ENCODE measurements around the gene ADAMTSL1.
A peak's percentile ranks its signal among the peaks of the same experiment; 100 is the strongest.

Gene ADAMTSL1

GRCh38 chr9:18893046-18893445 lies 419.1 kb downstream of the ADAMTSL1 start:
- Histone ChIP-seq H3K4me3 (ENCODE audit: low read length) (no peak overlapping the region), H3K9me3 (replicated peaks; ENCODE audit: low read length) (no peaks in the 10 kb centered on the region), H3K27me3 (ENCODE audit: control insufficient read depth, insufficient read depth, low read length) (no peaks in the 10 kb centered on the region), H3K4me1 (ENCODE audit: control insufficient read depth, insufficient read depth, low read length) (peaks cover 15% of the 10 kb centered on the region), H3K36me3 (ENCODE audit: insufficient read depth, low read length) (peaks cover 81% of the 10 kb centered on the region), H3K4me2 (ENCODE audit: low read length) (no peak overlapping the region), H3K9ac (ENCODE audit: low read depth, low read length) (no peak overlapping the region)

DNA sequence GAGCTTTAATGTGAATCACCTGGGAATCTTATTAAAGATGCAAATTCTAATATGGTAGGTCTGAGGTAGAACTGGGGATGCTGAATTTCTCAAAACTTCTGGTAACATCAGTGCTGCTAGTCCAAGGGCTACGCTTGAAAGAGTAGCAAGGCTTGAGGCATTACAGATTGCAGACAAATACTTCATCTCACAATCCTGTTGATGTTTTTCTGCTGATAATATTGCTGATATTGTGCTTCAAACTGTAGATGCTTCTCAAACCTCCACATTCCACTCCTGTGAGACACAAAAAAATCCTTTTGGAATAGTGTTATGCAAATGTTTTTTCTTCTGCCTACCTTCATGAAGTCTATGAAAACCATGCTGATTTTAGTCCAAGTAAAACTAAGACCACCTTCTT lies 419.5 kb downstream of the ADAMTSL1 start:
- Histone ChIP-seq H3K27me3 (ENCODE audit: control insufficient read depth, insufficient read depth, low read length) (no peaks in the 10 kb centered on the region), H3K4me2 (ENCODE audit: low read length) (no peak overlapping the region), H3K36me3 (ENCODE audit: insufficient read depth, low read length) (peaks cover 80% of the 10 kb centered on the region), H3K4me1 (ENCODE audit: control insufficient read depth, insufficient read depth, low read length) (peaks cover 15% of the 10 kb centered on the region), H3K9me3 (replicated peaks; ENCODE audit: low read length) (no peaks in the 10 kb centered on the region), H3K4me3 (ENCODE audit: low read length) (no peak overlapping the region), H3K9ac (ENCODE audit: low read depth, low read length) (no peak overlapping the region)

GRCh38 chr9:18896004-18896403 lies 422.1 kb downstream of the ADAMTSL1 start:
- Histone ChIP-seq H3K9ac (ENCODE audit: low read depth, low read length) (no peak overlapping the region), H3K9me3 (replicated peaks; ENCODE audit: low read length) (no peaks in the 10 kb centered on the region), H3K4me2 (ENCODE audit: low read length) (no peak overlapping the region), H3K27me3 (ENCODE audit: control insufficient read depth, insufficient read depth, low read length) (no peaks in the 10 kb centered on the region), H3K36me3 (ENCODE audit: insufficient read depth, low read length) (peaks cover 68% of the 10 kb centered on the region), H3K4me3 (ENCODE audit: low read length) (no peak overlapping the region), H3K4me1 (ENCODE audit: control insufficient read depth, insufficient read depth, low read length) (peaks cover under 1% of the 10 kb centered on the region)

DNA sequence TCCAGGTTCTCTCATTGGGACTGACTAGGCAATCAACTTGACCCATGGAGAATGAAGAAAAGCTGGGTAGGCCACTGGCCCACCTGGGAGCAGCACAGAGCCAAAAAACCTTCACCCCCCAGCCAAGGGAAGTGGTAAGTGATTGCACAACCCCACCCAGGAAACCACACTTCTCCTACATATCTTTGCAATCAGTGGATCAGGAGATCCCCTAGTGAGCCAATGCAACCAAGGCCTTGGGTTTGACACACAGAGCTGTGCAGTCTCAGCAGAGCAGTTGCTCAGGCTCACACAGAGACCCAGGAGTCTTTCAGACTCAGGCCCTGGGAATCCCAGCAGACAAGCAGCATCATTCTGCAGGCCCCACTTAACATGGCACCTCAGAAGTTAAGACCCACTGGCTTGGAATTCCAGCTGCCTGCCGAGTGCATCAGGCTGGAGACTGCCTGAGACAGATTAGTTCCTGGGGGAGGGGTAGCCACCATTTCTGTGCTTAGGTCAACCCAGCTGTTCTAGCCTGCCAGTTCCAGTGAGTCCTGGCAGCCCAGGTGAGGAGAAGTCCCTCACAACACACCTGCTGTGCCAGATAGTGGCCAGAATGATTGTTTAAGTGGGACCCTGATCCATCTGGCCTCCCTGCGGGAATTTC lies 422.7 kb downstream of the ADAMTSL1 start:
- H3K9me3 ChIP-seq (replicated peaks; ENCODE audit: low read length) = no peaks in the 10 kb centered on the region
- H3K4me2 ChIP-seq (ENCODE audit: low read length) = no peak overlapping the region
- no peaks in the 10 kb centered on the region for H3K4me1 ChIP-seq (ENCODE audit: control insufficient read depth, insufficient read depth, low read length)
- H3K27me3 ChIP-seq (ENCODE audit: control insufficient read depth, insufficient read depth, low read length) = no peaks in the 10 kb centered on the region
- H3K4me3 ChIP-seq (ENCODE audit: low read length) = no peak overlapping the region
- no peak overlapping the region for H3K9ac ChIP-seq (ENCODE audit: low read depth, low read length)
- peaks cover 64% of the 10 kb centered on the region for H3K36me3 ChIP-seq (ENCODE audit: insufficient read depth, low read length)

DNA sequence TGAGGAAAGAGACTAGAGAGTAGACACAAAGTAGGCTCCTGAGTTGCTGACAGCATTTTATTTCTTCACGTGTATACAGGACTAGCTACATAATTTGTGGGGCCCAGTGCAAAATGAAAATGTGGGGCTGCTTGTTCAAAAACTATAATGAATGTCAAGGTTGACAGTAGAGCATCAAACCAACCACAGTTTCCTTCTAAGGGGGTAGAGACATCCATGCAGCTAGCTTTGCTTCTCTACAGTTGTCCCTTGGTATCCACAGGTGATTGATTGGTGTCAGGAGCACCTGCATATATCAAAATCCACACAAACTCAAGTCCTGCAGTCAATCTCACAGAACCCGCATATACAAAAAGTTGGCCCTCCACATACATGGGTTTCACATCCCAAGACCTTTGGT lies 429.5 kb downstream of the ADAMTSL1 start:
- no peak overlapping the region for H3K4me3 ChIP-seq (ENCODE audit: low read length)
- H3K9me3 ChIP-seq (replicated peaks; ENCODE audit: low read length) = no peaks in the 10 kb centered on the region
- H3K27me3 ChIP-seq (ENCODE audit: control insufficient read depth, insufficient read depth, low read length) = no peaks in the 10 kb centered on the region
- no peak overlapping the region for H3K9ac ChIP-seq (ENCODE audit: low read depth, low read length)
- H3K4me1 ChIP-seq (ENCODE audit: control insufficient read depth, insufficient read depth, low read length) = peaks cover 30% of the 10 kb centered on the region
- peaks cover 30% of the 10 kb centered on the region for H3K36me3 ChIP-seq (ENCODE audit: insufficient read depth, low read length)
- no peak overlapping the region for H3K4me2 ChIP-seq (ENCODE audit: low read length)

DNA sequence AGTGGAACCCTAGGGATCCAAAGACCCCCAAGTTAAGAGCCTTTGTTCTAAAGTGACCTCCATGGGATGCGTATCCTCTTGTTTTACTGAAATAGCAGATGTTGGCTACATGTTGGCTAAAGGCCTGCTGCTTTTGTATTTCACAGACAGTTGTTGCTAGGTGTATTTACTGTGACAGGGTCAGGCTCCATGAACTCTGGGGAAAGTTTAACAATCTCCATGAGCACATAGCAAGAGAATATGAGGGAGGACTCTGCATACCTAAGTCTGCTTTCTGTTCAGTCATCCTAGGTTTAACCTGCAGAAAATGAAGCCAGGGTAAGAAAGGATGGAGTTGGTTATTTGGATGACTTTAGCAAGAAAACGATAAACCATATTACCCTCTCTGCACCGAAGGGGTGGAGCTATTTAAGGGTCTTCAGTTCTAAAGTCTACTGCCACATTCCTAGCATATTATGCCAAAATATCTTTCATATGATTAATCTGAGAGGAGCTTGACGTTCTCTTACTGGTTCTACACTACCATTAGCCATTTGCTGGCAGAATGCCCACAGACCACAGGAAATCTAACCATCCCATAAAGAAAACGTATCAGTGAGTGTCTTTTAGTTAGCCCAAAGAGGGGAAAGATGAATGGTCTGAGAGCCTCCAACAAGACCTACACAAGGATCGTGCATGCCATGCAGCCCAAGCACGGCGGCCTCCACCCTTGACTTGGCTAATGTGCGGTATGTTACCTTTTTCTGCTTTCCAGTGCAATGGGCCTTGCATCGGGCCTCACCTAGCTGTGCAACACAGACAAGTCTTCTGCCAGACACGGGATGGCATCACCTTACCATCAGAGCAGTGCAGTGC lies 431.3 kb downstream of the ADAMTSL1 start:
- peak overlapping the region; percentile 7 for H3K4me3 ChIP-seq (ENCODE audit: low read length)
- peak overlapping the region; percentile 19 for H3K4me2 ChIP-seq (ENCODE audit: low read length)
- H3K9ac ChIP-seq (ENCODE audit: low read depth, low read length) = no peak overlapping the region
- peaks cover 43% of the 10 kb centered on the region for H3K36me3 ChIP-seq (ENCODE audit: insufficient read depth, low read length)
- no peaks in the 10 kb centered on the region for H3K27me3 ChIP-seq (ENCODE audit: control insufficient read depth, insufficient read depth, low read length)
- H3K4me1 ChIP-seq (ENCODE audit: control insufficient read depth, insufficient read depth, low read length) = peaks cover 30% of the 10 kb centered on the region
- no peaks in the 10 kb centered on the region for H3K9me3 ChIP-seq (replicated peaks; ENCODE audit: low read length)

- Histone ChIP-seq H3K9ac (ENCODE audit: low read depth, low read length) (no peak overlapping the region), H3K4me3 (ENCODE audit: low read length) (no peak overlapping the region), H3K36me3 (ENCODE audit: insufficient read depth, low read length) (peaks cover 51% of the 10 kb centered on the region), H3K4me1 (ENCODE audit: control insufficient read depth, insufficient read depth, low read length) (peaks cover 30% of the 10 kb centered on the region), H3K4me2 (ENCODE audit: low read length) (peak overlapping the region; percentile 19), H3K27me3 (ENCODE audit: control insufficient read depth, insufficient read depth, low read length) (no peaks in the 10 kb centered on the region), H3K9me3 (replicated peaks; ENCODE audit: low read length) (no peaks in the 10 kb centered on the region)
Observed at GRCh38 chr9:18905883-18906629, 432.1 kb downstream of the ADAMTSL1 start.

DNA sequence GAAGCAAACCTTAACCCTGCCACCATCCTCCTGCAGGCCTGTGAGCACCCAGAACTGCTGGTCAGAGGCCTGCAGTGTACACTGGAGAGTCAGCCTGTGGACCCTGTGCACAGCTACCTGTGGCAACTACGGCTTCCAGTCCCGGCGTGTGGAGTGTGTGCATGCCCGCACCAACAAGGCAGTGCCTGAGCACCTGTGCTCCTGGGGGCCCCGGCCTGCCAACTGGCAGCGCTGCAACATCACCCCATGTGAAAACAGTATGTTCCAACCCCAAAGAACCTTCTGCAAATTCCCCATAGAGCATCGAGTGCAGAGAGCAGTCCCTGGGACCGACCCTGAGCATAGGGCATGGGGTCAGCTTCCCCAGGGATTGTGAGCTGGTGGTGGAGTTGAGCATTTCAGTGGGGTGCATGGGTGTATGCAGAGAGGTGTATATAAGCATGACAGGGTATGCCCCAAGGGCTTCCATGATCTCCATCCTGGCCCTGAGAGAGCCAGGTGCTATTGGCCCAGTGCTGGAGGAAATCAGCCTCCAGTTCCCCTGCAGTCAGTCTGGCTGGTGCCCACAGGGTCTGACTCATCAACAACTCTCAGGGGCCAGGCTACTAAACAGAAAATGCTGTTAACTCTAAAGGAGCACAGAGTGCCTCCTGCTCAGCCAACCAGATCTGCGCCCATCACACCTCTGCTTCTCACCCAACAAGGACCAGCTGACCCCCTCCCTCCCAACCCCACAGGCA lies 432.9 kb downstream of the ADAMTSL1 start:
- no peaks in the 10 kb centered on the region for H3K27me3 ChIP-seq (ENCODE audit: control insufficient read depth, insufficient read depth, low read length)
- peaks cover 30% of the 10 kb centered on the region for H3K4me1 ChIP-seq (ENCODE audit: control insufficient read depth, insufficient read depth, low read length)
- H3K4me2 ChIP-seq (ENCODE audit: low read length) = no peak overlapping the region
- no peak overlapping the region for H3K9ac ChIP-seq (ENCODE audit: low read depth, low read length)
- H3K36me3 ChIP-seq (ENCODE audit: insufficient read depth, low read length) = peaks cover 55% of the 10 kb centered on the region
- H3K9me3 ChIP-seq (replicated peaks; ENCODE audit: low read length) = no peaks in the 10 kb centered on the region
- H3K4me3 ChIP-seq (ENCODE audit: low read length) = no peak overlapping the region

DNA sequence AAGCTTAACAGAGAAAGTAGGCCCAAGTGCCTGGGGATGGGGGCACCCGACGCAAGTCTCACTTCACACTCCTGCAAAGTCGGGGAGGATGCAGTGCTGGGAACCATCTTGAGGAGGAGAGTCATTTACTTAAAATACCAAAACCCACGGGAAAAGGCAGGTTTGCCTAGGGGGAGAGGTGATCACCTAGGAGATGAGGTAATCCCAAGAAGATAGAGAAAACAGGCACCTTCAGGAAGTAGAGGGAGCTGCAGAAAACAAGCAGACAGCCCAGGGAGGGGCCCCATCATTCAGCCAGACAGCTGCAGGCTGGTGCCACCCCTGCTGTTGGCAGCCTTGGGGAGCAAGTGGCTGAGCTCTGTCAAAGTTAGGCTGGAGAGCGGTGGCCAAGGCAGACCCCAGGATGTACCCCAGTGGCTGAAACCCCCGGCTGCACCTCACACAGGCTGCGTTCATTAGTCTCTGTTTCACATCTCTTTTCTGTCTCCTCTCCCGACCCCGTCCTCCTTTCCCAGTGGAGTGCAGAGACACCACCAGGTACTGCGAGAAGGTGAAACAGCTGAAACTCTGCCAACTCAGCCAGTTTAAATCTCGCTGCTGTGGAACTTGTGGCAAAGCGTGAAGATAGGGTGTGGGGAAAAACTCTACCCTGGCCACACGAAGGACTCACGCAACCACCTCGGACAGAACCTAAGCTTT lies 434.1 kb downstream of the ADAMTSL1 start:
- Histone ChIP-seq H3K4me1 (ENCODE audit: control insufficient read depth, insufficient read depth, low read length) (peaks cover 30% of the 10 kb centered on the region), H3K27me3 (ENCODE audit: control insufficient read depth, insufficient read depth, low read length) (no peaks in the 10 kb centered on the region), H3K9ac (ENCODE audit: low read depth, low read length) (no peak overlapping the region), H3K36me3 (ENCODE audit: insufficient read depth, low read length) (peaks cover 55% of the 10 kb centered on the region), H3K4me2 (ENCODE audit: low read length) (no peak overlapping the region), H3K9me3 (replicated peaks; ENCODE audit: low read length) (no peaks in the 10 kb centered on the region), H3K4me3 (ENCODE audit: low read length) (no peak overlapping the region)

DNA sequence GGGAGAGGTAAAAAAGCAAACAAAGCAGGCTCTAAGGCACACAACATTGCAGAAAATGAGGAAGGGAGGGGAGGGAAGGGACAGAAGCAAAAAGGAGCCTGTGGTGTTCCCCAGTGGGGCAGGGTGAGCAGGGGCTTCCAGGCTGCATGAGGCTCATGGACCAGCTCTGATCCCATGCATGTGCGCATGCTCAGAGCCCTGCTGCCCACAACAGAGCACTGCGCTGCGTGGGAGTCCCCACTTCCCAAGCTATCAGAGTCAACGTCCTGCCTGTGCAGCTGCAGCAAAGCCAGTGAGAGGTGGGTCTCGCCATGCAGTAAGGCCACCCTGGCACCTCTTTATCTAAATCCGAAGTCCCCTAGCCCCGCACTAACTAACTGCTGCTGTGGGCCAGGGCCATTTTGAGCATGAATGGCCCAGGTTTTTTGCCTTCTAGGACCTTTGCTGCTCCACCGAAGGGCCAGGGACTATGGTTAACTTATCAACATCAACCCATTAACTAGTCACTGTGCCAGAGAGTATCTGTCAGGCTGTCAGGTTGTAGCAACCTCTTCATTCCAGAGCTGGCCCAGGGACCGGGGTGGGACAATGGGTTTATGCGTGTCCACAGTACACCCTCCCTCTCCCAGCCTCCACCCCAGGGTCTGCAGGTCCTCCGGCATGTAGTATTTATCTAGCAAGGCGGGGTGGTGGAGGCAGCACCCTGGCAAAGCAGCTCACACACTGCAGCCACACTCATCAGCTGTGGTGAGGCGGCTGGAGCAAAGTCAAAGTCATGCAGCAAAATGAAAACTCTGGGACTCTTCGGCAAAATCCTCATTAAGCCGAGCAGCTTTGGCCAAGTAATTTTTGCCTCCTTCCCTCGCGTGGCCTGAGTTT lies 435.4 kb downstream of the ADAMTSL1 start:
- no peaks in the 10 kb centered on the region for H3K27me3 ChIP-seq (ENCODE audit: control insufficient read depth, insufficient read depth, low read length)

More for the DNA sequence above, 435.4 kb downstream of the ADAMTSL1 start:
- Histone ChIP-seq H3K36me3 (ENCODE audit: insufficient read depth, low read length) (peaks cover 55% of the 10 kb centered on the region), H3K9me3 (replicated peaks; ENCODE audit: low read length) (no peaks in the 10 kb centered on the region), H3K9ac (ENCODE audit: low read depth, low read length) (no peak overlapping the region), H3K4me3 (ENCODE audit: low read length) (no peak overlapping the region), H3K4me1 (ENCODE audit: control insufficient read depth, insufficient read depth, low read length) (peaks cover 30% of the 10 kb centered on the region), H3K4me2 (ENCODE audit: low read length) (no peak overlapping the region)
